Neuronal stem cell (in vitro differentiated cells): ENCODE measurements around the gene SNCA.

ENCODE experiments used
- DNase-seq: peaks from one replicate; pipeline ENCODE4 v3.0.0-alpha.2; 2013; ENCODE audit warnings: low spot score
- H2AFZ ChIP-seq: one replicate; pipeline ENCODE4 v1.6.1; 2013; ENCODE audit warnings: mild to moderate bottlenecking, low read length, inconsistent platforms
- H2AK5ac ChIP-seq: 2 replicates; pipeline ENCODE4 v1.6.1; 2013; ENCODE audit warnings: low read depth, mild to moderate bottlenecking, inconsistent platforms, low read length, moderate library complexity, mixed read lengths
- H2BK120ac ChIP-seq: 2 replicates; pipeline ENCODE4 v1.6.1; 2013; ENCODE audit warnings: low read depth, mild to moderate bottlenecking, inconsistent platforms, low read length, moderate library complexity, mixed read lengths
- H2BK12ac ChIP-seq: one replicate; pipeline ENCODE4 v1.6.1; 2013; ENCODE audit warnings: low read length, inconsistent platforms
- H2BK15ac ChIP-seq: 2 replicates; pipeline ENCODE4 v1.6.1; 2013; ENCODE audit warnings: mild to moderate bottlenecking, low read length, inconsistent platforms, mixed read lengths
- H2BK5ac ChIP-seq: one replicate; pipeline ENCODE4 v1.6.1; 2013; ENCODE audit warnings: inconsistent platforms, mild to moderate bottlenecking, low read length, moderate library complexity
- H3K14ac ChIP-seq: one replicate; pipeline ENCODE4 v1.6.1; 2013; ENCODE audit warnings: low read length, inconsistent platforms
- H3K18ac ChIP-seq: 2 replicates; pipeline ENCODE4 v1.6.1; 2013; ENCODE audit warnings: low read length, inconsistent platforms
- H3K23ac ChIP-seq: 2 replicates; pipeline ENCODE4 v1.6.1; 2013; ENCODE audit warnings: low read depth, mild to moderate bottlenecking, mixed read lengths, low read length, inconsistent platforms; ENCODE audit not compliant: poor library complexity
- H3K27ac ChIP-seq: replicated peaks from 3 replicates; pipeline ENCODE4 v1.5.1; 2013; ENCODE audit warnings: low read length, inconsistent platforms
- H3K27me3 ChIP-seq, 3 experiments: 2 replicates each; pipeline ENCODE4 v1.6.1; 2013; ENCODE audit warnings: low read length in 3 of 3, mild to moderate bottlenecking in 2 of 3, inconsistent platforms in 1 of 3, low read depth in 1 of 3, mixed read lengths in 1 of 3, moderate library complexity in 1 of 3; ENCODE audit not compliant: control insufficient read depth in 3 of 3, insufficient read depth in 3 of 3
- H3K36me3 ChIP-seq, 2 donors: replicated peaks in 1 of 2; 2 replicates each; pipeline ENCODE4 v1.6.1; 2013; ENCODE audit warnings: low read length in 2 of 2; ENCODE audit not compliant: control insufficient read depth in 2 of 2, insufficient read depth in 2 of 2
- H3K4ac ChIP-seq: 2 replicates; pipeline ENCODE4 v1.6.1; 2013; ENCODE audit warnings: inconsistent platforms, mild to moderate bottlenecking, low read length, moderate library complexity
- H3K4me1 ChIP-seq, 2 donors: 1 replicate in 1 of 2; 2 replicates in 1 of 2; pipeline ENCODE4 v1.6.1; 2013; ENCODE audit warnings: low read length in 2 of 2, low read depth in 1 of 2; ENCODE audit not compliant: control insufficient read depth in 2 of 2, insufficient read depth in 1 of 2
- H3K4me2 ChIP-seq: one replicate; pipeline ENCODE4 v1.6.1; 2013; ENCODE audit warnings: mild to moderate bottlenecking, low read length, inconsistent platforms; ENCODE audit not compliant: insufficient read depth, poor library complexity, severe bottlenecking
- H3K4me3 ChIP-seq, 2 donors: 2 replicates each; pipeline ENCODE4 v1.5.1; 2013; ENCODE audit warnings: low read length in 2 of 2, mild to moderate bottlenecking in 2 of 2, inconsistent platforms in 1 of 2, moderate library complexity in 1 of 2
- H3K79me1 ChIP-seq: one replicate; pipeline ENCODE4 v1.6.1; 2013; ENCODE audit warnings: low read depth, mild to moderate bottlenecking, inconsistent platforms, low read length, moderate library complexity
- H3K9ac ChIP-seq: one replicate; pipeline ENCODE4 v1.6.1; 2013; ENCODE audit warnings: mild to moderate bottlenecking, low read depth, low read length, inconsistent platforms; ENCODE audit not compliant: poor library complexity
- H3K9me3 ChIP-seq, 2 donors: replicated peaks in 1 of 2; 2 replicates each; pipeline versions ENCODE3 to v1.6.1; 2013; ENCODE audit warnings: low read length in 2 of 2, mild to moderate bottlenecking in 2 of 2, inconsistent platforms in 1 of 2, low read depth in 1 of 2, mixed read lengths in 1 of 2, moderate library complexity in 1 of 2; ENCODE audit not compliant: control insufficient read depth in 2 of 2, insufficient read depth in 1 of 2
- H4K8ac ChIP-seq: one replicate; pipeline ENCODE4 v1.6.1; 2013; ENCODE audit warnings: low read depth, mild to moderate bottlenecking, inconsistent platforms, low read length, moderate library complexity
- H4K91ac ChIP-seq: one replicate; pipeline ENCODE4 v1.6.1; 2013; ENCODE audit warnings: low read length, low read depth, mild to moderate bottlenecking, inconsistent platforms; ENCODE audit not compliant: poor library complexity
- WGBS, 2 donors: extraction: QIAGEN DNeasy Blood & Tissue Kit; methylation state at CpG; one replicate each; pipeline ENCODE4 v1.1.7; 2013; ENCODE audit warnings: missing lambda C conversion rate in 2 of 2, mixed read lengths in 1 of 2; ENCODE audit not compliant: insufficient read length in 2 of 2, insufficient replicate concordance in 1 of 2; ENCODE audit errors: extremely low coverage in 2 of 2; 5-methylcytosine and 5-hydroxymethylcytosine counted together

SNCA gene

GRCh38 chr4:89674876-89675459 is 162.0 kb downstream of the SNCA start:
- H2AK5ac ChIP-seq = no peak overlapping the region
- no peak for DNase-seq
- no peak overlapping the region for H4K8ac ChIP-seq
- H3K36me3 ChIP-seq = no peaks in the 10 kb centered on the region
- H3K79me1 ChIP-seq = no peaks in the 10 kb centered on the region
- no peaks in the 10 kb centered on the region for H3K4me1 ChIP-seq
- no peak overlapping the region for H2AFZ ChIP-seq
- no peak overlapping the region for H3K4me3 ChIP-seq
- no peak overlapping the region for H3K4ac ChIP-seq
- H4K91ac ChIP-seq = no peak overlapping the region
- no peak overlapping the region for H3K14ac ChIP-seq
- no peak overlapping the region for H3K23ac ChIP-seq
- H3K27ac ChIP-seq = no peak overlapping the region
- no peak overlapping the region for H3K9ac ChIP-seq
- no CpG with 5 or more reads among the region's 9 CpGs for WGBS, 2 donors
- no peak overlapping the region for H3K18ac ChIP-seq
- no peak overlapping the region for H2BK5ac ChIP-seq
- H2BK12ac ChIP-seq = no peak overlapping the region
- no peak overlapping the region for H2BK120ac ChIP-seq
- no peaks in the 10 kb centered on the region for H3K27me3 ChIP-seq
- no peak overlapping the region for H3K4me2 ChIP-seq
- H3K9me3 ChIP-seq = no peaks in the 10 kb centered on the region
- no peak overlapping the region for H2BK15ac ChIP-seq
